Activated gamma-delta T cell (primary cell): ENCODE data around the gene PDGFA.
"Not testable (repeated sequence)": the region's sequence is repeated elsewhere in the genome, so short reads cannot be mapped to it uniquely, and the experiment has no call there.

Experiments used
- DNase-seq: peaks from one replicate; lab custom pipeline; 2025; lab: John Stamatoyannopoulos, UW

The PDGFA gene

DNA sequence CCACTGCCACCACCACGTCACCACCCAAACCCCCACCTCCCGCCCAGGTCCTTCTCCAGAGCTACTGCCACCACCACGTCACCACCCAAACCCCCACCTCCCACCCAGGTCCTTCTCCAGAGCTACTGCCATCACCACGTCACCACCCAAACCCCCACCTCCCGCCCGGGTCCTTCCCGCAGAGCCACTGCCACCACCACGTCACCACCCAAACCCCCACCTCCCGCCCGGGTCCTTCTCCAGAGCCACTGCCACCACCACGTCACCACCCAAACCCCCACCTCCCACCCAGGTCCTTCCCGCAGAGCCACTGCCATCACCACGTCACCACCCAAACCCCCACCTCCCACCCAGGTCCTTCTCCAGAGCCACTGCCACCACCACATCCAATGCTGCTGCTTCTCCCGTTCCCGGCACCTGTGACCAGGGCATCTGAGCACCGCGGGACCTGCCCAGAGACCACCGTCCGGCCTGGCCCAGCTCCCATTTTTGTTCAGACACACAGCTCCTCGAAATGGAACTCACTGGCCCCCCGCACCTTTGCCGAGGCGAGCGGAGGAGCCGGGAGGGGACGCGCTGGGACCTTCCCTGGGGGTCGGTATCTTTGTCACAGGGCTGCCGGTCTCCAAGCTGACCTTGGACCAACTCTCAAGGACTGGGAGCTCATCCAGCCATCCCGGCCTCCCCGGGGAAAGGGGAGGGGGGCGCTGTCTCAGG, 32.7 kb upstream of the PDGFA start:
- DNase-seq = not testable (repeated sequence)

GRCh38 chr7:551615-551970, 31.9 kb upstream of the PDGFA start:
- DNase-seq = not testable (repeated sequence)

DNA sequence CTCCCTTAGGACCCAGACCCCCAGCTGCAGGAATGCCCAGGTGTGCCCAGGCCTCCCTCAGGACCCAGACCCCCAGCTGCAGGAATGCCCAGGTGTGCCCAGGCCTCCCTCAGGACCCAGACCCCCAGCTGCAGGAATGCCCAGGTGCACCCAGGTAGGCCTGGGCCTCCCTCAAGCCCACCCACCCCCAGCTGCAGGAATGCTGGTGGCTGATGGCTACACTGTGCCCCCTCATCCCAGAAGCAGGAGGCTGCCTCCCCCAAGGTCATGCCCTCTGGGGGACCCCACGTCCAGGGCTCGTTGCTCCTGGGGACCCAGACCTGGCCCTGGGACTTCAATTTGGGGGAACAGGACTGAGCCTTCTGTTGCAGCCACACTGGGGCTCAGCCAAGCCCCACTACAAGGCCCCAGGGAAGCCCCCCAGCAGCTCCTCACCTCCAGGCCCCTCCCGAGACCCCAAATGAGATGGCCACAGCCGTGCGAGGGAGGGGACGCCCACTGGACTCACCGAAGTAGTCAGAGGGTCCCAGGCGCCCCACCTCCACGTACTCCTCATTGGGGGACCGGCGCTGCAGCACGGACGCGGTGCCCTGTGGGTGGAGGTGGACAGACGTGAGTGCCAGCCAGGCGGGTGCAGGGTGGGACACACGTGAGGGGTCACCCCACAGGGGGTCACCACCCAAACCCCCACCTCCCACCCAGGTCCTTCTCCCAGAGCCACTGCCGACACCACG, 31.4 kb upstream of the PDGFA start:
- no peak for DNase-seq

GRCh38 chr7:549891-550625, 30.4 kb upstream of the PDGFA start:
- DNase-seq = no peak

DNA sequence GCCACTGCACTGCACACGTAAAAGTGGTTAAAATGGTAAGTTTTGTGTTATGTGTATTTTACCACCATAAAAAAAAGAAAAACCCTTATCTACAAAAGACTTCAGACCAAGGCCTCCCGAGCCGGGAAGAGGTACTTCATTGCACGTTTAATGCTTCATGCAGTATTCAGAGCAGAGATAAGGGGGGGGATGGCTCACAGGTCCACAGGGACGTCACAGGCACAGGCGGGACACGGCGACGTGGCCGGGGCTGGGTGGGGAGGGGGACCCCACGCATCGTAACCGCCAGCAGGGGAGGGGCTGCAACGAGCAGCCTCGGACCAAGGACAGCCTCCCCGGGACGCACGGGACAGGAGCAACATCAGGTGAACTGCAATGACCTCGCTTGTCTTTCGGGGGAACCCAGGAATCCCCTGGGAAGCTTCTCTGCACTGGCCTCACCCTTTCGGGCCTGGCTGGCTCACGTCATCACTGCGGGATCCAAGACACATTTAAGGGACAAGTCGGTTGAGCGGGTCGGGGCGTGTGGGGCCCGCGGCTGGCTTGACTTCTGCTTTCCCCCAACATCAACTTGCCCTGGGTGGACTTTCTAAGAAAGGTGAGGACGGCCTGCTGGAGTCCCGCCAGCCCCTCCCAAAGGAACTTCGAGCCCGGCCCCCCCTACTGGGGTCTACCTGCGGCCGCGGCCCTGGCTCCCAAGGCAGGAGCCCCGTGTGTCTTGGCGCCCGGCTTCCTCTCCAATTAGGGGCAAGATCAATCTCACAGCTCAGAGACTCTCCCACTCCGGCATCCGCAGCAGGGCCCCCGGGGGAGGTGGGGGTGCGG, 29.6 kb upstream of the PDGFA start:
- no peak for DNase-seq

DNA sequence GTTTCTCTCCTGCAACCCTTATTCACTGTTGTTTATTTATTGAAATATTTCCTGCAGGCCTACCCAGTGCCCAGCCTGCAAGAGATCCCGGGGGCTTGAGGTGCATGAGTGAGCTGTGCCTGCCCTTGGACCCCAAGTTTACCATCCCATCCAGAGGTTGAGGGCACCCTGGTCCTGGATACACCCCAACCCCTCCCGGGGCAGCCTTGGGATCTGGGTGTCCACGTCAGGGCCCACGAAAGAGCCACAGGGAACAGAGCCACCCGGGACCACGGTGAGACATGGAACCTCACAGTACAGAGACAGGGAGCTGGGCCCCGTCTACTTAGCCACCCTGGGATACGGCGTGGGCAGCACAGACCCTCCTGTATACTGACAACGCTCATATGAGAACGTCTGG, 28.8 kb upstream of the PDGFA start:
- no peak for DNase-seq

DNA sequence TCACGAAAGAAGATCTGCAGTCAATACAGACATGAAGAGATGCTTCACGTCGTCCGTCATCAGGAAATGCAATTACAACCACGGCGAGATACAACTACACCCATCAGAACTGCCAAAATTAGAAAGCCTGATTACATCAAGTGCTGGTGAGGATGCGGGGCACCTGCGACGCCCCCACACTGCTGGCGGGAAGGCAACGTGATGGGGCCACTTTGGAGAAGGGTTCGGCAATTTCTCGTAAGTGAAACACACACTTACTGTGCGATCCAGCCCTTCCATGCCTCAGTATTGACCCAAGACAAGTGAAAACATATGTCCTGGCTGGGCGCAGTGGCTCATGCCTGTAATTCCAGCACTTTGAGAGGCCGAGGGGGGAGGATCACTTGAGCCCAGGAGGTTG, 25.8 kb upstream of the PDGFA start:
- no peak for DNase-seq

- no peak for DNase-seq
Measured at GRCh38 chr7:544338-545221, 24.9 kb upstream of the PDGFA start.

DNA sequence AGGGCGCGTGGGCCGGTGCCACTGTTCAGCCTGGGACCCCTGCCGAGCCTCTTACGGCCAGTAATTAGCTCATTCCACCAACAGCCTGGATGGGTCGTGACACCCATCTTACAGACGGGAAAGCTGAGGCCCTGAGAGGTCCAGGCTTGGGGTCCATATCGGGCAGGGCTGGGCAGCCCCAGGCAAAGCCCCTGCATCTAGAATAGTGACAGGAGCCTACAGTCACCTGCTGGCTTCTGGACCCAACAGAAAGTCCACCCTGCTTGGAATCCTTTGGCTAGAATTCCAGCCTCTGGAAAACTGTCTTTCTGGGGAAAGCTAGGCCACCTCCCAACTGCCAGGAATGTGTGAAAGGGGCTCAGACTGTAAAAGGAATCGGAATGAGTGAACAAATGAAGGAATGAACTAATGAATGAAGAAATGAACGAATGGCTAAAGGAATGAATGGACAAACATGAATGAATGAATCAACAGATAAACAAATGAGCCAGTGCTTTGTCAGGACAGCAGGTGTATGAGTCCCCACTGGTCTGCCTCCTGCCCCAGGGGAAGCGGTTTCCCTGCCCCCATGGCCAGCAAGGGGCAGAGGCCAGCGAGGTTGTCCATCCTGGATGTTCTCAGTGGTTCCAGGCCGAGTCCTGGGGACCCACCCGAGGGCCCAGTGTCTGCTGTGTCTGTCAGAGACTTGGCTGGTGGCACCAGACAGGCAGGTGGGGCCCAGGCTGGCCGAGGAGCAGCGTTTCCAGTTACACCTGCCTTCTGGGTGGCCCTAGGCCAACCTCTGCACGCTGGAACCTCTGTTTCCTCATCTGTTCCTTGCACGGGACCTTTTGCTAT, 24.1 kb upstream of the PDGFA start:
- DNase-seq = no peak

DNA sequence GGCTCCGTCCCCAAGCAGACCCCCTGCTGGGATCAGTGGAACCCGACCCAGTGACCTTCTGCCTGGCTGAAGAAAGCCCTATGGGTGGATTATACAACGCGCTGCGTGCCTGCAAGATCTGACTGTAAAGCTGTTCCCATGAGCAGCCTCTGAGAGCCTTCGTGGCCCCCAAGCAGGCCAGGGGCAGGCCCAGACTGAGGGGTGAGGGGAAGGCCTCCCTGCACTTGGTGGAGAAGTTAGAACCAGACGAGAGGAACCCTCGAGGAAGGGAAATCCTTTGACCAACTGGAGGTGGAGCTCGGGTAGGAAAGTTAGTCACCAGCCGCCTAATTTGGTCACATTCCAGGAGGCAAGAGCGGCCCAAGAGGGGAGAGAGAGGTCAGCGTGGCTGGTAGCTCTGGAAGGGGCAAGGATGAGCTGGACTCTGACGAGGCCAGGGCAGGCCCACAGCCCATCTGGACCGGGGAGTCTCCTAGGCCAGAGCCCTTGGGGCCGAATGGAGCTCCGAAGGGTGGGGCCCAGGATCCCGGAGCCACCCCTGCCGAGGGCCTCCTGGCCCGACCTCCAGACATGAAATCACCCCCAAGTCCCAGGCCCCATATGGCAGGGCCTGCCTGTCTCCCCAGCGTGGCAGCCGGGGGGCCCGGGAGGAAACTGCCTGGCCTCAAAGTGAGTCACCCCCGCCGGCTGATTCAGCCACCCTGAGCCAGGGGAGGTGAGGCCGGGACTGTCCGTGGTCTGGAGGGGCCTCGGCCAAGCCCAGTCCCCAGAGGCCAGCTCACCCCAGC, 23.3 kb upstream of the PDGFA start:
- no peak for DNase-seq

- DNase-seq = no peak
Measured at GRCh38 chr7:542131-542712, 22.6 kb upstream of the PDGFA start.

GRCh38 chr7:541661-542060, 22.0 kb upstream of the PDGFA start:
- no peak for DNase-seq

GRCh38 chr7:540997-541396, 21.4 kb upstream of the PDGFA start:
- no peak for DNase-seq

DNA sequence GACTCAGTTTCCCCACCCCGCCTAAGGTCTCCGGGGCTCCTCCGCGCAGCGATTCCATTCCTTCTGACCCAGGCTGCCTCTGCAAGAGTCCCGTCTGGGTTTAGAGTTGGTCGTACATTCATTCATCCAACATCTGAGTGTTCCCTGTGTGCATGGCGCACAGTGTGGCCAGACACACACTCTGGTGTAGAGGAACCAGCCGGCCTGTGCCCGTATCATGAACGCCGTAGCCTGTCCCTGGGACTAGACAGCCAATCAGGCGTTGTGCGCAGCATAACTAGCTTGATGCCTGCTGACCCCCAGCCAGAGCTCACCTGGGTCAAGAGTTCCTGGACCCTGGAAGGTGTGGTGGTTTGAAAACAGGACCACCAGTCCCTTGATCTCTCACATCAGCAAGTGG, 20.9 kb upstream of the PDGFA start:
- DNase-seq = no peak

- no peak for DNase-seq
Measured at GRCh38 chr7:539731-540411, 20.2 kb upstream of the PDGFA start.

- DNase-seq = no peak
Measured at GRCh38 chr7:538764-539685, 19.4 kb upstream of the PDGFA start.

- DNase-seq = no peak
Measured at GRCh38 chr7:537911-538634, 18.4 kb upstream of the PDGFA start.
